Smooth muscle cell (in vitro differentiated cells): ENCODE measurements around the gene TTYH3. TPM values are rescaled to one million over a fixed set of nuclear protein-coding genes. Genes with fewer than 3 reads are reported as not detected.

Experiments used
- DNase-seq: peaks from one replicate; lab custom pipeline; 2025; ENCODE audit not compliant: unreplicated experiment; lab: John Stamatoyannopoulos, UW
- H2AFZ ChIP-seq: fragments of 200-600 bp; sonication (generic); 2 replicates; pipeline ENCODE4 v1.6.0; 2016; ENCODE audit warnings: antibody characterized with exemption, low read depth, mild to moderate bottlenecking
- H3F3A ChIP-seq: fragments of 200-600 bp; sonication (generic); 2 replicates; pipeline ENCODE4 v1.6.0; 2017; ENCODE audit warnings: antibody characterized with exemption, low read depth
- H3K27ac ChIP-seq: fragments of 200-600 bp; sonication (generic); 2 replicates; pipeline ENCODE4 v1.5.1; 2016; ENCODE audit warnings: low read depth, mild to moderate bottlenecking
- H3K27me3 ChIP-seq: fragments of 200-600 bp; sonication (generic); 2 replicates; pipeline ENCODE4 v1.6.1; 2016; ENCODE audit warnings: low read depth, mild to moderate bottlenecking
- H3K36me3 ChIP-seq: fragments of 200-600 bp; sonication (generic); 2 replicates; pipeline ENCODE4 v1.5.1; 2016; ENCODE audit warnings: low read depth
- H3K4me1 ChIP-seq: fragments of 200-600 bp; sonication (generic); 2 replicates; pipeline ENCODE4 v1.5.1; 2016; ENCODE audit warnings: low read depth
- H3K4me2 ChIP-seq: fragments of 200-600 bp; sonication (generic); 2 replicates; pipeline ENCODE4 v1.6.0; 2016; ENCODE audit warnings: mild to moderate bottlenecking
- H3K4me3 ChIP-seq: fragments of 200-600 bp; sonication (generic); 2 replicates; pipeline ENCODE4 v1.5.1; 2016; ENCODE audit warnings: mild to moderate bottlenecking
- H3K79me2 ChIP-seq: fragments of 200-600 bp; sonication (generic); 2 replicates; pipeline ENCODE4 v1.6.0; 2016; ENCODE audit warnings: low read depth, mild to moderate bottlenecking
- H3K9ac ChIP-seq: fragments of 200-600 bp; sonication (generic); 2 replicates; pipeline ENCODE4 v1.6.0; 2016; ENCODE audit warnings: low read depth
- H3K9me3 ChIP-seq: fragments of 200-600 bp; sonication (generic); replicated peaks from 2 replicates; pipeline ENCODE4 v1.5.1; 2016; ENCODE audit warnings: low read depth
- H4K20me1 ChIP-seq: fragments of 200-600 bp; sonication (generic); 2 replicates; pipeline ENCODE4 v1.6.0; 2016; ENCODE audit warnings: low read depth
- CTCF ChIP-seq: fragments of 200-600 bp; sonication (generic); IDR thresholded peaks from 2 replicates; pipeline ENCODE4 v1.5.1; 2017; ENCODE audit warnings: borderline replicate concordance, mild to moderate bottlenecking, antibody characterized with exemption; ENCODE audit not compliant: insufficient read depth, poor library complexity, severe bottlenecking
- WGBS: methylation state at CpG from one replicate; pipeline ENCODE4 v1.1.7; 2016; ENCODE audit warnings: low lambda C conversion rate; 5-methylcytosine and 5-hydroxymethylcytosine counted together
- polyA plus RNA-seq: library from polyadenylated mRNA; unstranded; fragments of >200 nt; fragmentation: Nextera tagmentation; extraction: Ambion mirVana; gene quantifications from 2 replicates; pipeline ENCODE4 v1.2.1, GENCODE V29; 2016
- total RNA-seq: library from RNA; depleted of rRNA; stranded (reverse); fragments of >200 nt; gene quantifications from 2 replicates; pipeline ENCODE4 v1.2.3, GENCODE V29; 2014

The TTYH3 gene
- total and polyA plus RNA-seq, 2 experiments from 2014 or later, result 51.5 to 179 TPM

GRCh38 chr7:2597273-2597640 lies 34.5 kb upstream of the TTYH3 start:
- H3K27me3 ChIP-seq, result no peaks in the 10 kb centered on the region
- H3K36me3 ChIP-seq, result no peaks in the 10 kb centered on the region
- no peak overlapping the region for H3K9ac ChIP-seq
- no peak for TF ChIP-seq CTCF
- H3F3A ChIP-seq, result no peaks in the 10 kb centered on the region
- H4K20me1 ChIP-seq, result no peaks in the 10 kb centered on the region
- H3K4me2 ChIP-seq, result no peak overlapping the region
- no peak overlapping the region for H3K4me3 ChIP-seq
- no peak overlapping the region for H3K27ac ChIP-seq
- 95% methylated on average over 13 of the region's 13 CpGs for WGBS
- DNase-seq, result no peak
- no peaks in the 10 kb centered on the region for H3K9me3 ChIP-seq
- no peaks in the 10 kb centered on the region for H3K79me2 ChIP-seq
- no peaks in the 10 kb centered on the region for H3K4me1 ChIP-seq
- H2AFZ ChIP-seq, result no peak overlapping the region

DNA sequence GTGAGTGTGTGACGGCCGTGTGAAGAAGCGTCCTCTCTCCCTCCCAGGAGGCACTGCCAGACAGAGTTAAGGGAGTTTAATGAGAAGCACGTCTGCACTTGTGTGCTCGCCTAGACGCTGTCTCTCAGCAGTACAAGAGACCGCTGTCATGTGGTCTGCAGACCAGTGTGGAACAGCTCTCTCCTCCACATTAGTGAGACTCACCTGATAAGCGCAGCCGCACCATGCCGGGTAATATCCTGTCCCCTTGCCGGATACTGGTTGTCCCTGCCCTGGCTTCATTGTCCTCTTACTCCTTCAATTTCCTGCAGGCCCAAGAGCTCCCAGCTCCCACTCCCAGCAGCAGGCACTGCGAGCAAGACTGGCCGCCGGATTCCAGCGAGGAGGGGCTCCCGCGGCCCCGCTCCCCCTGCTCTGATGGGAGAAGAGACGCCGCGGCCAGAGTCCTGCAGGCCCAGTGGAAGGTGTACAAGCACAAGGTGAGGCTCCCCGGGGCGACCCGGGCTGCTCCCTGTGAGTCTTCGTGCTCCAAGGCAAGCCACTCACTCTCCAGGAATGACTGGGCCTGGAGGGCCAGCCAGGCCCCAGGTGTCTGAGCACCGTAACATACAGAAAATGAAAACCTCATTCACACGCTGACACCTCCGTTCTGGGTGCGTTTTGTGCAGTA lies 33.5 kb upstream of the TTYH3 start:
- Histone ChIP-seq H3F3A (no peaks in the 10 kb centered on the region), H3K4me3 (no peak overlapping the region), H3K4me1 (no peaks in the 10 kb centered on the region), H3K4me2 (no peak overlapping the region), H2AFZ (no peak overlapping the region), H3K36me3 (no peaks in the 10 kb centered on the region), H3K79me2 (no peaks in the 10 kb centered on the region), H4K20me1 (no peaks in the 10 kb centered on the region), H3K9ac (no peak overlapping the region), H3K27ac (no peak overlapping the region), H3K9me3 (no peaks in the 10 kb centered on the region), H3K27me3 (no peaks in the 10 kb centered on the region)
- TF ChIP-seq CTCF, result no peak
- DNase-seq, result no peak
- 91% methylated on average over 29 of the region's 29 CpGs for WGBS

- no peaks in the 10 kb centered on the region for H3K36me3 ChIP-seq
- H3K9ac ChIP-seq, result no peak overlapping the region
- no peak overlapping the region for H3K4me2 ChIP-seq
- H2AFZ ChIP-seq, result no peak overlapping the region
- WGBS, result 91% methylated on average over 9 of the region's 9 CpGs
- no peaks in the 10 kb centered on the region for H3K9me3 ChIP-seq
- H3K27me3 ChIP-seq, result no peaks in the 10 kb centered on the region
- TF ChIP-seq CTCF, result no peak
- no peak for DNase-seq
- no peaks in the 10 kb centered on the region for H3K79me2 ChIP-seq
- no peak overlapping the region for H3K4me3 ChIP-seq
- H3K27ac ChIP-seq, result no peak overlapping the region
- H3K4me1 ChIP-seq, result no peaks in the 10 kb centered on the region
- no peaks in the 10 kb centered on the region for H4K20me1 ChIP-seq
- H3F3A ChIP-seq, result no peaks in the 10 kb centered on the region
Observed at GRCh38 chr7:2601065-2601464, 30.7 kb upstream of the TTYH3 start.

DNA sequence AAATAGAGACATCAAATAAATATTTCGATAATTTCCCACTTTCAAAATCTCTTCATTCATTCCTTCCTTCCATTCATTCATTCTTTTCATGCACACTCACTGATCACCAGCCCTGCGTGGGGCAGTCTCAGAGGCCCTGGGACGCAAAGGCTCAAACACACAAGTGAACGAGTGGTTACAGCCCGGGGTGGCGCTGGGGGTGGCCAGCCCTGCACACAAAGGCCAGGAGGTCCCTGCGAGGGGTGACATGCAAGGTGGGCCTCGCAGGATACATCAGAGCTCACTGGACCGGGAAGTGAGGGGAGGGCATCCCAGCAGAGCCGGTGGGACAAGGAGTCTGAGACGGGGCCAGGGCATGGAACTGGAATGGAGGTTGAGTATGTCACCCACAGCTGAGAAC lies 29.9 kb upstream of the TTYH3 start:
- 90% methylated on average over 11 of the region's 11 CpGs for WGBS
- DNase-seq, result no peak
- Histone ChIP-seq H3K27me3 (no peaks in the 10 kb centered on the region), H3K9ac (no peak overlapping the region), H3K79me2 (no peaks in the 10 kb centered on the region), H3K9me3 (no peaks in the 10 kb centered on the region), H3K4me3 (no peak overlapping the region), H3K36me3 (no peaks in the 10 kb centered on the region), H2AFZ (no peak overlapping the region), H4K20me1 (no peaks in the 10 kb centered on the region), H3K27ac (no peak overlapping the region), H3K4me1 (no peaks in the 10 kb centered on the region), H3F3A (no peaks in the 10 kb centered on the region), H3K4me2 (no peak overlapping the region)
- no peak for TF ChIP-seq CTCF
